Forelimb muscle (tissue), 1 donor: Measurements from ENCODE around the gene CPN2. TPM values are rescaled to one million over a fixed set of nuclear protein-coding genes. Genes with fewer than 3 reads are reported as not detected.
A peak's percentile ranks its signal among the peaks of the same experiment; 100 is the strongest.

ENCODE experiments used
- DNase-seq: peaks from one replicate; pipeline ENCODE4 v3.0.0-alpha.2; 2013; ENCODE audit warnings: low read depth
- polyA plus RNA-seq: library from polyadenylated mRNA; unstranded; fragments of 120-200 nt; gene quantifications from one replicate; pipeline ENCODE4 v1.2.1, GENCODE V29; 2013; ENCODE audit not compliant: insufficient read length

The CPN2 gene
- polyA plus RNA-seq, 1 donor: not detected

- DNase-seq: no peak
Measured at GRCh38 chr3:194381460-194381875, 30.3 kb upstream of the CPN2 start.

- DNase-seq: no peak
Measured at GRCh38 chr3:194380326-194380725, 29.2 kb upstream of the CPN2 start.

GRCh38 chr3:194379651-194380050 is 28.5 kb upstream of the CPN2 start:
- DNase-seq: no peak

GRCh38 chr3:194379231-194379630 is 28.1 kb upstream of the CPN2 start:
- DNase-seq: no peak

GRCh38 chr3:194377708-194378107 is 26.6 kb upstream of the CPN2 start:
- no peak for DNase-seq

- DNase-seq: no peak
Measured at GRCh38 chr3:194376241-194376560, 25.1 kb upstream of the CPN2 start.

GRCh38 chr3:194375473-194376240 is 24.5 kb upstream of the CPN2 start:
- no peak for DNase-seq

DNA sequence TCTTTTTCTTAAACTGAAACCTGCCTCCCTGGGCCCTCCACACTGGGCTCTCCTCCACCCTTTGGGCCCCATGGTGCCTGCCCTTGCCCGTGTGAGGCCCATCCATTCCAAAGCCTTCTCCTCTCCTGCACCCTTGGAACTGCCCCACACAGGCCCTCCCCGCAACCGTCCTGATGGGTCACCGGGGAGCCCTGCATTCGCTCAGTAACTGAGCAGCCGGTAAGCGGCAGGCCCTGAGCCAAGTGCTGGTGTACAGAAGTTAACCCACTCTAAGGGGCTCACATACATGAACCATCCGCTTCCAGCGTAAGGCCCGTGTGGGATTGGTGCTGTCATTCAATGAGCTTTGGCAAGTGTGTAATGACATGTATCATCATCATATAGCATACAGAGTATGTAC is 23.8 kb upstream of the CPN2 start:
- no peak for DNase-seq

GRCh38 chr3:194373899-194374298 is 22.8 kb upstream of the CPN2 start:
- no peak for DNase-seq

DNA sequence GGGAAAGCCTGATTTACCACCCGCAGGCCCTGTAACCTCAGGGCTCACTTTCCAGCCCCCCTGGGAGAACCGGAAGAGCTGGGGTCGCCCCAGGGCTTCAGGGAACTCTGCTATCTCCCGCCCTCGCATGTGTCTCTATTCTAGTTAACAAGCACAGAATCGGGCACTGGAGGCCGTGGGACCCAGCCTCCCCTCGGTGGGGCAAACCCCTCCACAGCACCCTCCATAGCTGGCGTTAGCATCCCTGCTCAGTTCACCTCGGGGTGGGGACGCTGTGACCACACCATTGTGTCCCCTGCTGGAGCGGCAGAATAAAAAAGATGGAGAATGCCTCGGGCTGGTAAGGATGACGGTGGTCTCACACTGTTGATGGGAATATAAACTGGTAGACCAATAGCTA is 21.9 kb upstream of the CPN2 start:
- no peak for DNase-seq

- no peak for DNase-seq
Measured at GRCh38 chr3:194370753-194371152, 19.6 kb upstream of the CPN2 start.

DNA sequence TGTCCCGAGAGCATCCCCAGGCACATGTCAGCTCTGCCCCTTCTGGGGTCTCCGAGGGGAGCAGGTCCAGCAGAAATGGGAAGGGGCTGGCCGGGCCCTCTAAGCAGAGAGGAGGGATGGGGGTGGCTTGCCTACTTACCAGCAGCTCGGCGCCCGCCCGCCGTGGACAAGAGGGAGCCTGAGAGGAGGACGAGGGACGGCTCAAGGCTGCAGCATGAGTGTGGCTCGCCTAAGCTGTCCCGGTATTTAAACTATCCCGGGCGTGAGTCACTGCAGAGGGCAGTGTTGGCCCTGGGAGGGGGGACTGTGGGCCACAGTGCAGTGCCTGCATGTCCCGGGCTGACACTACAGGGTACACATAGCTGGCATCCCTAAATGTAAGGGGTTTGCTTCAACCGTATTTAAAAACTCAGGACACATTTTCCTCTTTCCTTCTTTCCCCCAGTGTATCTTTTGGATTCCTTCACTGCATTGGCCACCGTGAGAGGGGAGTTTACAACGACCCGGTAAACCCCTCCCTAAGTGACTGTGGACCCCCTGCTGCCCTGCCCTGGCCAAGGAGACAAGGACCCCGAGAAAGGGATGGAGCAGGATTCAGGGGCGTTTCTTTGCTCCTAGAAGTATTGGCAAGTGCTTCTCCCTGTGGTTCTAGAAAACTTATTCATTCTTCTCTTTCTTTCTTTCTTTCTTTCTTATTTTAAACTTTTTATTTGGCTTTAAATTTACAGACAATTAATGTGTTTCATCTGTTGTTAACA is 18.6 kb upstream of the CPN2 start, which contains the start of gene LRRC15:
LRRC15 (minus strand) TSS at position 222 of the 758 bp plus-strand sequence. CDS start 8,700 bp downstream, outside the sequence.
- DNase-seq: no peak

GRCh38 chr3:194368918-194369317 is 17.8 kb upstream of the CPN2 start:
- DNase-seq: no peak

DNA sequence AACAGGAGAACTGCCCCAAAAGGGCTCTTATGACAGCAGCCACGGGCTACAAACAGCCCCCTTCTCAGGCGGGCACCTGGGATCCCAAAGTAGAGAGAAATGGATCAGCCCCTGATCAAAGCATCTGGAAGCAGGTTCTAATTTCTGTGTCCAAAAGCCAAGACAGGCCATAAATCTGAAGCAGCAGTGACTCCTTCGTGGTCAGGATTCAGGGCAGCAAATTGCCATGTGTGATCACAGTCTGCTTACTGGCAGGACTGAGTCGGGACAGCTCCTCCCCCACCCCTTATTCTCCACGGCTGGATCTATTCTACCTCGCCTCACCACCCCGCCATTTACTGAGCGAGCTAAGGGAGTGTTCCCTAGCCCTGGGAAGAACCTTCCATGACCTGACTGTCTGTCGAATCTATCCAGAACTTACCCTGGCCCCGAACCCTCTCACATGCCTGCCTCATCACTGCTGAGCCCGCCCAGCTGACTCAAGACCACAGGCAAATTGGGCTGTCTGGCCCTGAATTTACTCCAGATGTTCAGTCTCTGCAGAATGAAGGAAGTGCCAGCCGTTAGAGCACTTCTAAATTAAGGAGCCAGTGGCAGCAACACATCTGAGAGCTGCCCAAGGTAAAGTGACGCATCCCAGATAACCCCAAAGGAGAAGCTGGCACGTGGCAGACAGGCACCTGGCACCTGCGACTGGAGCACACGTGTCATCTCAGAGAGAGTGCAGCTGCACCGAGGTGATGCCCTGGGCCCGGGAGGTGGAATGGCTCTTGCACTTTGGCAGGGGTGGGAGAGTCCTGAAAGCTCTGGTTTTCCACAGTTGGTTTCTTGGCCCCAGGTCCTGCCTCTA is 17.1 kb upstream of the CPN2 start:
- no peak for DNase-seq

DNA sequence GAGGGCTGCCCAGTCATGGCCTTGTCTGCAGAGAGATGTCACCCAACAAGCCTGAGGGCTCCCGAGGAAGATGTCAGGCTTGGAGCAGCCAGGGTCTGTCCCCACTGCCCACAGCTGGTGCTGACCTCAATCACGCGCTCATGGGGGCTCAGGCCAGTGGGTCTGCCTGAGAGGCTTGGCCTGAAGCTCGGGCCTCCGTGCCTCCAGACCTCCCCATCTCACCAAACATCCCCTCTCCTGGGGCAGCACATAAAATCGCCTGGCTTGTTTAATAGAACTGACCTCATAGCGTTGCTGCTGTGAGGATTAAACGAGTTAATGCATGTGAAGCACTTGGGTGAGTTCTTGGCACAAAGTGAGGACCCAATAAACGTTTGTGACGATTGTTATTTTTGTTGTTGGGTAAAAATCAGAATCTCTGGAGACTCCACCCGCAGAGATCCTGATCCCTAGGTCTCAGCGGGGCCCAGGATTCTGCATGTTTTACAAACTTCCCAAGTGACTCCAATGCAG is 14.9 kb upstream of the CPN2 start:
- DNase-seq: no peak

DNA sequence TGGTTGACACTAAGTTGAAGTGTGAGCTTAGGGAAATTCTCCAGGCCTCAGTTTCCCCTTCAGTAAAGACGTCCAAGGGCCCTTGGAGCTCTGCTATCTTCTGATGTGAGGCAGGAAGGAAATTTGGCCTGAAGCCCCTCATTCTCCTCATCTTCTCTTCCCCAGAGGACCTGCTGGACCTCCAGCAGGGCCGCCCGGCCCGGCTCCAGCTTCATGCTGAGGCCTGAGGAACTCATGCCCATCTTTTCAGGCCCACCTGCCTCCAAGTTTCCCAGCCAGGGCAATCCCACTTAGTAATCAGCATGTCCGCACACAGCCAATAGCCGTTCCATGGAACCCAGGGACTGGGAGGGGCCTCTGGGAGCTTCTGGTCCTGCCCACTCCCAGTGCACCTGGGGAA is 14.4 kb upstream of the CPN2 start:
- DNase-seq: no peak

- peak; percentile 9 for DNase-seq
Measured at GRCh38 chr3:194364652-194365434, 13.7 kb upstream of the CPN2 start.

- DNase-seq: no peak
Measured at GRCh38 chr3:194364314-194364651, 13.2 kb upstream of the CPN2 start.

DNA sequence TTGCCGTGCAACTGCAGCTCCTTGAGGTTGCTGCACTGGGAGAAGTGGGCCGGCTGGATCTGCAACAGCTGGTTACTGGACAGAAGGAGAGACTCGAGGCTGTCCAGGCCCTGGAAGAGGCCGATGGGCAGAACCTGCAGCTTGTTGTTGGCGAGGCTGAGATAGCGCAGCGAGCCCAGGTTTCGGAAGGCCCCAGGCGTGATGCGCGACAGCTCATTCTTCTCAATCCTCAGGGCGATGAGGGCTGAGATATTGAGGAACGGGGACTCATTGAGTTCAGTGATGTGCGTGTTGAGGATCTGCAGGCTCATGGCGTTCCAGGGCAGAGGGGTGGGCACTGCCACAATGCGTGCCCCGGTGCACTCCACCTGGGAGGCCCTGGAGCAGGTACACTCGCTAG is 9.4 kb upstream of the CPN2 start:
- no peak for DNase-seq

- DNase-seq: no peak
Measured at GRCh38 chr3:194357681-194358080, 6.6 kb upstream of the CPN2 start.

- no peak for DNase-seq
Measured at GRCh38 chr3:194355379-194355778, 4.3 kb upstream of the CPN2 start.
